ENCODE measurements around the gene GOLT1B. TPM values are rescaled to one million over a fixed set of nuclear protein-coding genes. Genes with fewer than 3 reads are reported as not detected.

GOLT1B gene
- total and polyA plus RNA-seq, 2 of the 8 experiments (the other 6 are each of a cell fraction or from before 2014, with no cell fraction given) = 18.3 to 38.3 TPM

DNA sequence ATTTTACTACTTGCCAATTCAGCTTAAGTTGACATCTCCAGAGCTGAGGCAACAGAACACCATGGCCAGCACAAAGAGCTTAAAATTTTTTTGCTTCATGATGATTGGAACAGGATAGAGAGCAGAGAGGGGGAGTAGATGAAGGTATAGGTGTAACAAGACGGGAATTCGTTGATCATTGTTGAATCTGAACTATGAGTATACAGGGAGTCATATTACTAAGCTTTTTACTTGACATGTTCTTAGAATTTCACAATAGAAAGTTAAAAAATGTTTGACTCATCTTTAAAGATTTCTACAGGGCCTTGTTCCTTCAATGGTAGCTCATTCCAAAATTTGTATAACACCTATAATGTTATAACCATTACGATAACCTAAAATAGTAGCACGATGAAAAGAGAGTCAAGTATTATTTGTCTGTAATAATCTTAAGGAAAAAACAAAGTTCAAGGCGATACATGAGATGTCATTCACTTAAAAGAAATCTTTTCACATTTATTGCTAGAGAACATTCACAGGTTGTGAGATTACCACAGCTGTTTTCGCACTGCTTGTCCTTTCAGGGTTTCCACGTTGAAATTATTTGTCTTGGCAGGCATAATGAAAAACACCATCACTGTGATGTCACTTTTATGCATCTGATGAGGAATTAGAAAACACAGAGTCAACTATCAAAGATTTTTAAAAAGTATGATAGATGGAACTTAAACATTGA lies 58.4 kb downstream of the GOLT1B start:
- no peaks in the 10 kb centered on the region for H3K4me1 ChIP-seq (replicated peaks in 1 of 4; ENCODE audit: control insufficient read depth in 3 of 4, insufficient read depth in 4 of 4, low read length in 3 of 4)
- FAIRE-seq (no peak), DNase-seq (ENCODE audit: low read depth in 1 of 2, low spot score in 2 of 2) (no peak)
- H4K91ac ChIP-seq (replicated peaks; ENCODE audit: insufficient read length, low read length) = no peak overlapping the region
- no peak overlapping the region for H2BK120ac ChIP-seq (replicated peaks; ENCODE audit: low read depth, low read length)
- 94% methylated on average over 7 of the region's 7 CpGs; no CpG with 5 or more reads in 1 of the 2 experiments for WGBS, 2 experiments (ENCODE audit: extremely low coverage in 1 of 2, insufficient coverage in 1 of 2, insufficient read length in 1 of 2, insufficient replicate concordance in 2 of 2, low coverage in 1 of 2, low lambda C conversion rate in 2 of 2, missing lambda C conversion rate in 1 of 2)
- CTCF ChIA-PET (ENCODE audit: partially characterized antibody) = no interaction called here
- H3K23me2 ChIP-seq (ENCODE audit: low read depth, low read length) = no peaks in the 10 kb centered on the region
- no peak overlapping the region for H2AK5ac ChIP-seq (ENCODE audit: low read depth, low read length)
- no peak overlapping the region for H2BK20ac ChIP-seq (ENCODE audit: low read length)
- H2BK5ac ChIP-seq (ENCODE audit: low read depth, low read length) = no peak overlapping the region
- no peaks in the 10 kb centered on the region for H3K27me3 ChIP-seq (replicated peaks in 1 of 4; ENCODE audit: control insufficient read depth in 3 of 4, extremely low read depth in 1 of 4, insufficient read depth in 3 of 4, low read length in 3 of 4)
- no peaks in the 10 kb centered on the region for H3K9me3 ChIP-seq (ENCODE audit: insufficient read depth in 2 of 2, low read depth in 1 of 2, low read length in 1 of 2)
- no peak overlapping the region for H4K8ac ChIP-seq (ENCODE audit: extremely low read depth, insufficient read depth, low read length)
- no peak overlapping the region for H3K4me2 ChIP-seq (ENCODE audit: insufficient read depth in 1 of 2, low read depth in 2 of 2, low read length in 2 of 2)
- no peak overlapping the region for H3K4ac ChIP-seq (replicated peaks; ENCODE audit: insufficient read length, low read depth, low read length)
- no peak overlapping the region for H4K5ac ChIP-seq (ENCODE audit: insufficient read length, low read depth, low read length)
- no peak overlapping the region for H3K4me3 ChIP-seq (ENCODE audit: extremely low read depth in 1 of 4, insufficient read depth in 2 of 4, low read depth in 3 of 4, low read length in 4 of 4)
- no peak overlapping the region for H3K56ac ChIP-seq (replicated peaks; ENCODE audit: insufficient read length, low read depth, low read length)
- no peak overlapping the region for H2AFZ ChIP-seq (ENCODE audit: low read length)
- no peaks in the 10 kb centered on the region for H3K79me1 ChIP-seq (ENCODE audit: low read depth, low read length)
- no peaks in the 10 kb centered on the region for H3K36me3 ChIP-seq (ENCODE audit: control insufficient read depth in 2 of 4, insufficient read depth in 4 of 4, low read length in 3 of 4)
- no peak overlapping the region for H3K14ac ChIP-seq (ENCODE audit: insufficient read length)
- H3K27ac ChIP-seq (ENCODE audit: low read depth, low read length) = no peak overlapping the region
- no peak overlapping the region for H2BK15ac ChIP-seq (ENCODE audit: low read length)
- POLR2A ChIA-PET (ENCODE audit: partially characterized antibody) = no interaction called here
- no peaks in the 10 kb centered on the region for H3K79me2 ChIP-seq (ENCODE audit: control insufficient read depth in 1 of 2, insufficient read depth in 2 of 2, low read length in 2 of 2)
- H3K18ac ChIP-seq (ENCODE audit: extremely low read depth, low read length) = no peak overlapping the region
- no peak overlapping the region for H3K23ac ChIP-seq (ENCODE audit: insufficient read length)
- H3K9ac ChIP-seq (replicated peaks in 1 of 4; ENCODE audit: extremely low read depth in 1 of 4, low read depth in 3 of 4, low read length in 3 of 4) = no peak overlapping the region
- H2BK12ac ChIP-seq (ENCODE audit: low read depth, low read length) = no peak overlapping the region
- no peaks in the 10 kb centered on the region for H4K20me1 ChIP-seq (replicated peaks in 1 of 2; ENCODE audit: control insufficient read depth in 1 of 2, insufficient read depth in 2 of 2, low read length in 2 of 2)
- TF ChIP-seq, protein P1, sequence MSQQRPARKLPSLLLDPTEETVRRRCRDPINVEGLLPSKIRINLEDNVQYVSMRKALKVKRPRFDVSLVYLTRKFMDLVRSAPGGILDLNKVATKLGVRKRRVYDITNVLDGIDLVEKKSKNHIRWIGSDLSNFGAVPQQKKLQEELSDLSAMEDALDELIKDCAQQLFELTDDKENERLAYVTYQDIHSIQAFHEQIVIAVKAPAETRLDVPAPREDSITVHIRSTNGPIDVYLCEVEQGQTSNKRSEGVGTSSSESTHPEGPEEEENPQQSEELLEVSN (IDR thresholded peaks at IDR 0.05) = no peak
- TF ChIP-seq ASH2L (IDR thresholded peaks at IDR 0.05; ENCODE audit: low read length) (no peak), HDAC6 (IDR thresholded peaks at IDR 0.05; ENCODE audit: low read depth, low read length) (no peak), BRCA1 (IDR thresholded peaks at IDR 0.05; ENCODE audit: low read depth, low read length) (no peak), EP300 (IDR thresholded peaks at IDR 0.05; ENCODE audit: borderline replicate concordance in 1 of 2, low read depth in 2 of 2, low read length in 2 of 2) (no peak), GTF2F1 (IDR thresholded peaks at IDR 0.05; ENCODE audit: borderline replicate concordance, low read depth, low read length) (no peak), EZH2 (IDR thresholded peaks at IDR 0.05; ENCODE audit: low read depth, low read length, severe bottlenecking) (no peak), TCF12 (IDR thresholded peaks at IDR 0.05; ENCODE audit: low read depth, low read length) (no peak), POLR2A (IDR thresholded peaks at IDR 0.05; ENCODE audit: control extremely low read depth in 1 of 2, low read depth in 2 of 2, low read length in 2 of 2) (no peak), CTCF (IDR thresholded peaks at IDR 0.05; ENCODE audit: control extremely low read depth in 1 of 3, insufficient read depth in 1 of 3, low read depth in 1 of 3, low read length in 3 of 3) (no peak), CHD1 (IDR thresholded peaks at IDR 0.05; ENCODE audit: low read depth, low read length) (no peak)

All from H1 (cell line).